Measurements from ENCODE around the gene DDAH2.

Gene DDAH2

DNA sequence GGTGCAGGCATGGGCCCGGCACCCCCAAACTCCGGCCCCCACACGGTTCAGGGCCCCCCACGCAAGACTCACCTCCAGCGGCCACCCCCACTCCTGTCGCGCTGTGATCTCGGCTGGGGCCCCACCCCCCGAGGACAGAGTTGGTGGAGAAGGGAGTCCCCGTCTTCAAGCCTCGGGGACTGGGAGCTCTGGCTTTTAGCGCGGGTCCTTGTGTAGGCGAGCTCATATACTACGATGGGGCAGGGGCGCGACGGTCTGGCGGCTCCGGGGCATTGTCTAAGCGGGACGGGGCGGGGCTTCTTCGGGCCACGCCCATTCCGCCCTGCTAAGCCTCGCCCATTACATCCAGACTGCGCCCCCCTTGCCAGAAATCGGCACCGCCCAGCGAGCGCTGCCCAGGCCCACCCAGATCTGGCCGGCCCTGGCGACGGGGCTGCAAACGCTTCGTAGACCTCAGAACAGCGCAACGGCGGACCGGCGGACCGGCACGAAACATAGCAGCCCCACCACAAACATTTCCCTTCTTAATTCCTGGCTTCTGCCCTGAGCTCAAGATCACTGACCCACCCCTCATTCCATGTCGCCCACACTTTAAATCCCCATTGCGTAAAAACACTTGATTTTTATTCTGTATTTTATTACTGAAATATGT lies 1.0 kb upstream of the DDAH2 start:
- peak; percentile 74 for DNase-seq

DNA sequence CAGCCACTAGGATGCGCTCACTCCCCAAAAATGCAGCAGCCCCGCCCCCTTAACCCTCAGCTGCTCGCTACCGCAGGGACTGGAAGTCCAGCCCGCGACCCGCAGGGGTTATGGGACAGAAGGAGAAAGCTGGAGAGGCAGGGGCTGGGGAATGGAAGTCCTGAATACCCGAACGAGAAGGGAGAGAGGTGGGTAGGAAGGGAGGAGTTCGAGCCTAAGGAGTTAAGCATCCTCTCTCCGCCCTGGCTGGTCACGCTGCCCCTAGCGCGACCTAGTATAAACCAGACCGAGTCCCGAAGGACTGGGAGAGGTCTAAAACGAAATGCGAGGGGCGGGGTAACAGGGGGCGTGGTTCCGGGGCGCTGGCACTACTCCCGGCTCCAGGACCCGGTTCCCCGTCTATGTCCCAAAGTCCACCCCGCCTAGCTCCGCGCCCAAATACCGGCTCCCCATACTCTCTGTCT lies 448 bp upstream of the DDAH2 start:
- DNase-seq: peak; percentile 82

DNA sequence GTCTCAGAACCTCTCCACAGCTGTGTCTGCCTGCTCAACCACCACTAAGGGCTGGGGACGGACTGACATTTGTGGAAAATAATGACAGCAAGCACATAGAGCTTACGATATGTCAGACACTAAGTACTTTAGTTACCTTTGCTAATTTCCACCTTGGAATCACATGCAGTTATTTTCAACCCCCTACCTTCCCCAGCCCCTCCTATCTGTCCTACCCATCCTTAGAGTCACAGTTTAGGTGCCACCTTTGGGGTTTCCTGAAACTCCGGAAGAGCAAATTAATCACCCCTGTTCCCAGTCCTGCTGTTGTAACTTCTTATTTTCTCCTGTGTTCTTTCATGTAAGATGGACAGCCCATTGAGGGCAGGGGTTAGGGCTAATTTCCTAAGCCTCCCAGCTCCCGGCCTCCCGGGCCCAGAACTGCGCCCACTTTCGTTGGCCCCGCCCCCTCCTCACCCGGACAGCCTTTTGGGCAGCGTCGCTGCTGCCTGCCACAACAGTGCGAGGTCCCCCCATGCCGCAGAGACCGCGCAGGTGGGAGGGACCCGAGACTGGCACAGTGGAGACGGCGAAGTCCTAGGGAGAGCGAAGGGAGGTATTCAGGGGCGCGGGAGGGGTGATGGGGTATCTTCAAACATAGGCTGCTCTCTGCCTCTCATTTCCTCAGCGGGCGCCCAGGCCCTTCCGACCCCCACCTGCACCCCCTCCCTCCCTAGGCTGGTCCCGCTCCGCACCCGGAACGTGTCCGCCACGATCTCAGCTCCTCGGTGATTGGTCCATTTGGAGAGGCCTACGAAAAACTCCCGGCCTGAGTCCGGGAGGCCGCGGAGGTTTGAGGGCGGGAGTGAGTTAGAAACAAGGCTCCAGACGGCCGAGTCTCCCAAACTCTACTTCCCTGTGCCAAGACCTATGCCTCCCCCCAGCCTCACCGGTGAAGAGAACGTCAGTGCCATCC lies 1.1 kb downstream of the DDAH2 start:
- no peak for DNase-seq

- DNase-seq: no peak
Observed at GRCh38 chr6:31727034-31727716, 1.9 kb downstream of the DDAH2 start.

- DNase-seq: no peak
Observed at GRCh38 chr6:31725502-31726350, 3.4 kb downstream of the DDAH2 start.

- DNase-seq: no peak
Observed at GRCh38 chr6:31723980-31724691, 5.0 kb downstream of the DDAH2 start.

- no peak for DNase-seq
Observed at GRCh38 chr6:31723245-31723979, 5.7 kb downstream of the DDAH2 start, which contains the start of gene MPIG6B. Gene MPIG6B, plus strand, starts transcription at chr6:31723373. Its CDS starts 11 bp downstream, at chr6:31723384.

DNA sequence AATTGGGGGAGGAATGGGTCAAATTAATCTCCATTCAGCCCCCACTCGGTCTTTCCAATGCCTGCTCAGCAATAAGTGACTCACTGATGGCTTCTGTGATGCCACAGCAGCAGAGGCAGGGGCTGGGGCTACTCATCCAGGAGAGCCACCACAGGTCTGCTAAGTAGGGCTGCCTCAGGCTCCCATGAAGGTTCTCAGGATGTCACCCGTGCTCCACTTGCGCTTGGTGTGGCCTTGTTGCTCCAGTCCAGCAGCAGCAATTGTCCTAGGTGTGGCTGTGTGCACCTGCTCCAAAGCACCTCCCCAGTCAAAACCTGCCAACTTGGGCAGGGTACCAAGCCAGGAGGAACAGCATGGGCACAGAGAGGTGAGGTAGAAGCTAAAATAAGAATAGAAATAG lies 6.9 kb downstream of the DDAH2 start:
- no peak for DNase-seq

GRCh38 chr6:31721351-31722020 lies 7.6 kb downstream of the DDAH2 start, which contains the start of gene LY6G6C:
Gene LY6G6C, minus strand, starts transcription at chr6:31721746. Its CDS starts 67 bp downstream, at chr6:31721679.
- no peak for DNase-seq

DNA sequence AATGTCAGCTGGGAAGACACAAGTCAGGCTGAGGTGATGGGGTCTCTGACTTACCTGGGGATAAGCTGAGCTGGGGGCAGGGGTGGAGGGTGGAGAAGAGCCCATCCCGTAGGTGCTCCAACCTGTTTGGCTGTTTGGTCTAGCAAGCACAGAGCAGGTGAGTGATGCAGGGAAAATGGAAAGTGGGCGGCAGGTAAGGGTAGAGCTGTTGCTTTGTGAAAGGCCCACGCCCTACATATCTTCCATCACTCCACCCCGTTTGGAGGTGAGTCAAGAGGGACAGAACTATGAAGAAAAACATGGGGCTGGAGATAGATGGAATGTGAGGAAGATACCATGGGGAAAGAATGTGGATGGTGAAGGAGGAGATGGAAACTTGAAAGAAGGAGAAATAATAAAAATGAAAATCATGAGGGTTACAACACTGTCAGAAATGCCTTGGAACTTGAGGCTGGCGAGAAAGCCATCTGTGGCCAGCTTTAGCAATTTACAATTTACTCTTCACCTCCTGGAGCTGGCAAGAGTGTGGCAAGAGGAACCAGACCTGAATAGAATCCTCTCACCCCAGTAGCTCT lies 8.8 kb downstream of the DDAH2 start:
- no peak for DNase-seq

- DNase-seq: no peak
Observed at GRCh38 chr6:31719001-31719400, 10.1 kb downstream of the DDAH2 start.

- no peak for DNase-seq
Observed at GRCh38 chr6:31718265-31718664, 10.8 kb downstream of the DDAH2 start.

DNA sequence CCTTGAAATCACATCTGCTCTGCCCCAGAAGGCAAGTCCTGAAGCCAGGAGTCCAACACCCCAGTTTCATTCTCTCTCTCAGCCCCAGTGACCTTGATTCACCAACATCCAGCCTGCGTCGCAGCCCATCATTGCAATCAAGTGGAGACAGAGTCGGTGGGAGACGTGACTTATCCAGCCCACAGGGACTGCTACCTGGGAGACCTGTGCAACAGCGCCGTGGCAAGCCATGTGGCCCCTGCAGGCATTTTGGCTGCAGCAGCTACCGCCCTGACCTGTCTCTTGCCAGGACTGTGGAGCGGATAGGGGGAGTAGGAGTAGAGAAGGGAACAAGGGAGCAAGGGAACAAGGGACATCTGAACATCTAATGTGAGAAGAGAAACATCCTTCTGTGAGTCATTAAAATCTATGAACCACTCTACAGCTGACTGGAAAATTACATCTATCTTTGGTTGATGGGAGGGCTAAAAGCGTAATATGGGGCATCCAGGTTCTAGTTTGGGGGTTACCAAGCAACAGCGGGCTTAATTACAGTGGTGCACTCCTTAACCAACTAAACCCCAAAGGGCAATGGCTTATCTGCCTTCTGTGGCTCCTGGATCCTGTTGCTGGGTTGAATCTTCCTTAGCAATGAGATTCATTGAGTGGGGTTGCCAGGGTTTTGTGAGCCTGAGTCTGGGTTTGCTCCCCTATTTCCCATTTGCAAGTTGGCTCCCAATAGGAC lies 11.4 kb downstream of the DDAH2 start:
- DNase-seq: no peak

- no peak for DNase-seq
Observed at GRCh38 chr6:31715022-31715958, 13.8 kb downstream of the DDAH2 start, which contains the start of gene LY6G6D. Gene LY6G6D, plus strand, starts transcription at chr6:31715348. Its CDS starts 8 bp downstream, at chr6:31715356.

- DNase-seq: no peak
Observed at GRCh38 chr6:31713991-31714684, 15.0 kb downstream of the DDAH2 start.

- no peak for DNase-seq
Observed at GRCh38 chr6:31713465-31713864, 15.6 kb downstream of the DDAH2 start.

DNA sequence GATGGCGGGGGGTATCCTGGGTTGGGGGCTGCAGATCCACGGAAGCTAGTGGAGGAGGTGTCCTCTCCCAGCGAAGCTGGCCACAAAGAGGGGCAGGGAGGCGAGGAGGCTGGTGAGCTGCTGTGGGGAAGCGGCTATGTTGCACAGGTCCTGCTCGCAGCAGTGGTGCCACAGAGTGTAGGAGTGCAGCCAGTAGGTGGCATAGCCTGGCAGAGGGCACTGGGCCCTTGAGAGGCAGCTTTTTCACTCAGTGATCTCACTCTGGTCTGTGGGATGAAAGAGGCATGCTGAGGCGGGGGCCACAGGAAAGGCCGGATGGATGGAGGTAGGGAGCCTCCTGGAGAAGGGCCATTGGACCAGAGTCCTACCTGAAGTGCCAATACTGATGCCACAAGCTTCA lies 16.8 kb downstream of the DDAH2 start:
- no peak for DNase-seq

Measured in activated CD8-positive, alpha-beta memory T cell treated with anti-CD3 and anti-CD28 coated beads, Interleukin-2, amount 50 U/mL, for 4 hours (primary cell).